AG04450 (cell line): ENCODE measurements around the gene SPATA31D1. TPM values are rescaled to one million over a fixed set of nuclear protein-coding genes. Genes with fewer than 3 reads are reported as not detected.

Experiments used
- CTCF ChIA-PET: fragments of 300-600, 350-600 bp; formaldehyde crosslinking; extraction: SDS; loops from one replicate; lab custom pipeline; 2022; ENCODE audit warnings: antibody characterized with exemption, inconsistent platforms; lab: Charles Lee
- POLR2A ChIA-PET: fragments of 350-600 bp; formaldehyde crosslinking; extraction: SDS; loops from one replicate; lab custom pipeline; 2021; ENCODE audit warnings: antibody characterized with exemption, inconsistent platforms; lab: Yijun Ruan, JAX
- DNase-seq: peaks from one replicate; pipeline ENCODE4 v3.0.0-alpha.2; 2011; ENCODE audit warnings: low read depth, low spot score
- H3K27ac ChIP-seq: one replicate; pipeline ENCODE4 v1.5.1; 2012; ENCODE audit warnings: low read depth, low read length, control low read depth
- H3K27me3 ChIP-seq: one replicate; pipeline ENCODE4 v1.6.0; 2012; ENCODE audit warnings: low read length; ENCODE audit not compliant: control insufficient read depth, insufficient read depth
- H3K4me3 ChIP-seq: 2 replicates; pipeline ENCODE4 v1.5.1; 2011; ENCODE audit warnings: mild to moderate bottlenecking, low read depth, low read length, control low read depth
- H3K9me3 ChIP-seq: 2 replicates; pipeline ENCODE4 v1.5.1; 2012; ENCODE audit warnings: low read length; ENCODE audit not compliant: control insufficient read depth, insufficient read depth
- polyA plus RNA-seq: library from polyadenylated mRNA; depleted of rRNA; stranded (reverse); fragments of >200 nt; gene quantifications from 2 replicates; pipeline ENCODE4 v1.2.3, GENCODE V29; 2011
- TF ChIP-seq, protein P1 (sequence below): IDR thresholded peaks from 2 replicates; pipeline ENCODE4 v1.5.1; 2011; ENCODE audit warnings: low read depth, low read length, control low read depth, inconsistent platforms

SPATA31D1 gene
- polyA plus RNA-seq, 1 experiment = not detected

DNA sequence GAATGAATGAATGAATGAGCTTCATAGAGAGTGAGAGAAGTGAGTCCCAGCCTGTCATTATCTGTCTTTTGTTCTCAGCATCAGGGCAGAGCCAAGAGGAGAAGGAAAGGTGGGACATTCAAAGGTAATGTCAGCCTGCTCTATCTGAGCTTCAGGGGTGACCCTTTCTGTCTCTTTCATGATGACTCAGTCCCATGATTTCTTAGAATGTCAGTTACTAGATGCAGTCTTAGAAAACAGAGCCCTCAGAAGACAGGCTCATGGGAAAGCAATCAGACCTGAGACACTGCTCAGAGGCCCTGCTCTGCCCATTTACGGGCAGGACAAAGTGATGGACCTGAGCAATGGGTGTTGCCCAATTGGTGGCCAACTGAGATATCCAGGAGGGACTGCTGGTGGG is 1.1 kb downstream of the SPATA31D1 start:
- Histone ChIP-seq H3K27me3 (peaks cover 6% of the 10 kb centered on the region), H3K4me3 (no peak overlapping the region), H3K27ac (no peak overlapping the region), H3K9me3 (no peaks in the 10 kb centered on the region)
- POLR2A ChIA-PET = no interaction called here
- TF ChIP-seq, protein P1, sequence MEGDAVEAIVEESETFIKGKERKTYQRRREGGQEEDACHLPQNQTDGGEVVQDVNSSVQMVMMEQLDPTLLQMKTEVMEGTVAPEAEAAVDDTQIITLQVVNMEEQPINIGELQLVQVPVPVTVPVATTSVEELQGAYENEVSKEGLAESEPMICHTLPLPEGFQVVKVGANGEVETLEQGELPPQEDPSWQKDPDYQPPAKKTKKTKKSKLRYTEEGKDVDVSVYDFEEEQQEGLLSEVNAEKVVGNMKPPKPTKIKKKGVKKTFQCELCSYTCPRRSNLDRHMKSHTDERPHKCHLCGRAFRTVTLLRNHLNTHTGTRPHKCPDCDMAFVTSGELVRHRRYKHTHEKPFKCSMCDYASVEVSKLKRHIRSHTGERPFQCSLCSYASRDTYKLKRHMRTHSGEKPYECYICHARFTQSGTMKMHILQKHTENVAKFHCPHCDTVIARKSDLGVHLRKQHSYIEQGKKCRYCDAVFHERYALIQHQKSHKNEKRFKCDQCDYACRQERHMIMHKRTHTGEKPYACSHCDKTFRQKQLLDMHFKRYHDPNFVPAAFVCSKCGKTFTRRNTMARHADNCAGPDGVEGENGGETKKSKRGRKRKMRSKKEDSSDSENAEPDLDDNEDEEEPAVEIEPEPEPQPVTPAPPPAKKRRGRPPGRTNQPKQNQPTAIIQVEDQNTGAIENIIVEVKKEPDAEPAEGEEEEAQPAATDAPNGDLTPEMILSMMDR = no peak
- CTCF ChIA-PET = interaction anchor here (1.0 kb wide), 1 partner anchor 617 kb away, joined by 5 read pairs; no protein-coding TSS in a partner anchor
- DNase-seq = no peak

DNA sequence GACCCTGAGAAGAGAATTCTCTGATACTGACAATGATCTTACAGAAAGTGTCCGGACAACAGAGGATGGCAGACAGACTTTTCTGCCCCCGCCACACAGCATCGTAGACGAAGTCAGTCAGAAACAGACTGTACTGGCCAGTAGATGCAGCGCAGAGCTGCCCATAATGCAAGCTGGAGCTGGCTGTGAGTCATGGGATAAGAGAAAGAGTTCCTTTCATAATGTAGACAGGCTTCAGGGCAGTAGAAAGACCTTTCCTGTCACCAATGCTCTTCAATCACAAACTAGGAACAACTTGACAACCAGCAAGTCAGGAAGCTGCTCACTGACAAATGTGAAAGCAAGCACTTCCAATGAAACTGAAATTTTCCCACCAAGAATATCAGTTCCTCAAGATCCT is 5.1 kb downstream of the SPATA31D1 start:
- Histone ChIP-seq H3K9me3 (no peaks in the 10 kb centered on the region), H3K27ac (no peak overlapping the region), H3K4me3 (no peak overlapping the region), H3K27me3 (peaks cover 6% of the 10 kb centered on the region)
- TF ChIP-seq, protein P1 = no peak
- ChIA-PET CTCF (no interaction called here), POLR2A (no interaction called here)
- DNase-seq = no peak

DNA sequence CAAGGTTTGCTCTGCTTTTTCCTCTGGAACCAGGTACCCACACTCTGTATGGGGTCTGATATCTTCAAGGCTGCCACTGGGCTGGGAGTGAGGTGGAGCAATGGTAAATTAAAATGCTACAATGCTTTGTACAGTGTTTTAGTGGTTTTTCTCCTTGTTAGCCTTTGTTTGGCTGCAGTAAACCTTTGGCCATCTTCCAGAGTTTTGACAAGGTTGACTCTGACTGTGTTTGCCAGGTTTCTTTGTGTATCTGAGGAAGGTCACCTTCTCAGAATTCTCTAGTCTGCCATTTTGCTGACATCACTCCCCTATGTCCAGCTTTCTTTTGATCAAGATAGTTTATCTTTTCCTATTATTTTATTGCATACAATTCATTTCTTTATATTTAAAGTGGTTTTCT is 11.2 kb downstream of the SPATA31D1 start:
- H3K27me3 ChIP-seq = no peaks in the 10 kb centered on the region
- POLR2A ChIA-PET = no interaction called here
- TF ChIP-seq, protein P1 = no peak
- H3K27ac ChIP-seq = no peak overlapping the region
- CTCF ChIA-PET = no interaction called here
- no peak overlapping the region for H3K4me3 ChIP-seq
- no peak for DNase-seq
- no peaks in the 10 kb centered on the region for H3K9me3 ChIP-seq

DNA sequence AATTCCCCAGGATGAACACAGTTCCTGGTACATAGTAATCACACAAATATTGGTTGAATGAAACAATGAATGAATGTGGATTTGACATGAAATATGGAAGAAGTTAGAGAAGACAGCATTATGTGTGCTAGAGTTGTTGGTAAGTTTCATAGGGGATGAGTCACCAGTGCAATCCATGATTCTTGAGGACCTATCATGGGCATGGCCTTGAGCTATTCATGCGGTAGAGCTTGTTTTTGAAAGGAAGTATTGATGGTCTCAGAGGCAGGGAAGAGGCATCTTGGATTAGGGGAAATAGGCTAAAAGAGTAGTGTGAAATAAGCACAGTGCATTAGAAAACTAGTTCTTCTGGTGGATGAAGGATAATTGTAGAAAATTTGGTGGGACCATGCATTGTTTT is 22.1 kb downstream of the SPATA31D1 start:
- Histone ChIP-seq H3K4me3 (no peak overlapping the region), H3K27ac (no peak overlapping the region), H3K27me3 (no peaks in the 10 kb centered on the region), H3K9me3 (no peaks in the 10 kb centered on the region)
- TF ChIP-seq, protein P1 = no peak
- DNase-seq = no peak
- ChIA-PET POLR2A (no interaction called here), CTCF (no interaction called here)

DNA sequence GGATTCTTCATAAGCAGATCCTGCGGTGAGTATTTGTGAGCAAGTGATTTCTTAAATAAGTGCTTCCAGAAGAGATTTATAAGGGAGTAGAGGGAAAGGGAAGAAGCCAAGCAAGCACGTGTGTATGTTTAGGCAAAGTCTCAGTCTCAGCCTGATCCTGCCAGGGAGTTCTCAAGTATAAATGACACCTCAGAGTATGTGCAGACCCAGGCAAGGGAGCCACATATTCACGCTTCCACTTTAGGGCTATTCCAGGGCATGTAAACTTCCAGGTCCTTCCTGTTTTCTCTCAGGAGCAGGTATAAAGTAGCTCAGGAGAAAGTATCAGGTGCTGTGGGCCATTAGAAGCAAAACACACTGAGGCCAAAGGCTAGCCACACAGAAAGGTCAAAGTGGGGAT is 22.6 kb downstream of the SPATA31D1 start:
- POLR2A ChIA-PET = no interaction called here
- H3K4me3 ChIP-seq = no peak overlapping the region
- H3K27me3 ChIP-seq = no peaks in the 10 kb centered on the region
- TF ChIP-seq, protein P1 = no peak
- no peak overlapping the region for H3K27ac ChIP-seq
- DNase-seq = no peak
- CTCF ChIA-PET = no interaction called here
- H3K9me3 ChIP-seq = no peaks in the 10 kb centered on the region
